Peyer's patch (tissue), 4 donors: ENCODE measurements around the gene RIMS4. TPM values are rescaled to one million over a fixed set of nuclear protein-coding genes. Genes with fewer than 3 reads are reported as not detected.

Experiments used
- DNase-seq, 3 donors: peaks; one replicate each; pipeline ENCODE4 v3.0.0-alpha.2; 2017 to 2019
- H3K27ac ChIP-seq, 4 donors: fragments of 200-600 bp; sonication (generic); one replicate each; pipeline ENCODE4 v1.5.1; 2016 to 2019
- H3K27me3 ChIP-seq, 2 donors: fragments of 200-600 bp; sonication (generic); one replicate each; pipeline ENCODE4 v1.5.1; 2019
- H3K36me3 ChIP-seq, 3 donors: fragments of 200-600 bp; sonication (generic); one replicate each; pipeline ENCODE4 v1.5.1; 2016 to 2019
- H3K4me1 ChIP-seq, 4 donors: fragments of 200-600 bp; sonication (generic); one replicate each; pipeline ENCODE4 v1.5.1; 2016 to 2019
- H3K4me3 ChIP-seq, 4 donors: fragments of 200-600 bp; sonication (generic); 1 replicate in 3 of 4; 2 replicates in 1 of 4; pipeline ENCODE4 v1.5.1; 2016 to 2019; ENCODE audit warnings: mild to moderate bottlenecking in 1 of 4
- H3K9me3 ChIP-seq, 4 donors: fragments of 200-600 bp; sonication (generic); one replicate each; pipeline ENCODE4 v1.5.1; 2016 to 2019; ENCODE audit warnings: mild to moderate bottlenecking in 1 of 4
- POLR2A ChIP-seq, 2 donors: fragments of 450-650 bp; IDR thresholded peaks; one replicate each; pipeline ENCODE4 v1.5.1; 2017; ENCODE audit warnings: antibody characterized with exemption in 2 of 2, mild to moderate bottlenecking in 2 of 2, moderate library complexity in 2 of 2
- total RNA-seq, 4 donors: library from RNA; depleted of rRNA; stranded (reverse); fragments of >200 nt; gene quantifications; one replicate each; pipeline ENCODE4 v1.1.0, GENCODE V29; 2016
- TF ChIP-seq, protein P1 (sequence below), 6 experiments: fragments of 450-650 bp in 4 of 6; fragments of 200-600 bp in 2 of 6; sonication (generic) in 1 of 6; IDR thresholded peaks; one replicate each; pipeline ENCODE4 v1.5.1; 2017 to 2019; ENCODE audit warnings: antibody characterized with exemption in 6 of 6, mild to moderate bottlenecking in 3 of 6, moderate library complexity in 1 of 6

RIMS4 gene
- total RNA-seq, 4 donors from 2014 or later, result 0.13 to 0.18 TPM; not detected in 2

DNA sequence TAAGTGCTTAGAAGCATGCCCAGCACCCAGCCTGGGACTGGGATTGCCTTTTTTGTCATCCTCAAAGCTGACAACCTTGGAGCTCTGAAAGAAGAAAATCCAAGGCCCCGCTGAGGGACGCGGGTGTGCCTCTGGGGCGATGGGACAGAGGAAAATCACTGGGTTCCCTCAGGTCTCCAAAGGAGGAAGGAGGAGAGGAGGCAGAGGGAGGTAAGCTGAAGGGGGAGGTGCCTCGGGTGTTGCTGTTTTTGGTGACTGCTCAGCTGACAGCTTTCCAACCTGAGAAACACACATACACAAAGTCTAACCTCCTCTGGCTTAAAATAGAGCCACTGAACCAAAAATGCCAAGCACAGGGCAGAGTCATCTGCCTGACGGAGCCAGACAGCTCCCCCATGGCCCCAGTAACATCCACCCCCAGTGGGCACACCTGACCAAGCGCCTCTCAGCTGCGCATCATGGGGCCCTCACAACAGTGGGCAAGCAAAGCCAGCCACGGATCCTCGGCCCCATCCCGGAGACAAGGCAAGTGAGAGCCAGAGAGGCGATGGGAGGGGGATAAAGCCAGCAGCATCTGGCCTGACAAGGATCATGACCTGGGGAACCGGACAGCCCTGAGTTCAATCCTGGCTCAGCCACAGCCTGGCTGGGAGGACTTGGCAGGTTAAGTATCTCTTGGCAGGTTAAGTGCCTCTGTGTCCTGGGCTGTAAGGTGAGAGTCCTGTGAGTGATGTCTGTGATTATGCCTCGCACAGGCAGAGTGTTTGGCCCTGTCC lies 67.9 kb downstream of the RIMS4 start:
- no peak for DNase-seq
- Histone ChIP-seq H3K9me3 (no peaks in the 10 kb centered on the region), H3K4me1 (peaks cover 0 to 15% (median 4%) of the 10 kb centered on the region in 4 donors), H3K4me3 (no peak overlapping the region), H3K36me3 (no peaks in the 10 kb centered on the region), H3K27me3 (no peaks in the 10 kb centered on the region), H3K27ac (no peak overlapping the region)
- no peak for TF ChIP-seq POLR2A (IDR thresholded peaks at IDR 0.05)
- TF ChIP-seq, protein P1, sequence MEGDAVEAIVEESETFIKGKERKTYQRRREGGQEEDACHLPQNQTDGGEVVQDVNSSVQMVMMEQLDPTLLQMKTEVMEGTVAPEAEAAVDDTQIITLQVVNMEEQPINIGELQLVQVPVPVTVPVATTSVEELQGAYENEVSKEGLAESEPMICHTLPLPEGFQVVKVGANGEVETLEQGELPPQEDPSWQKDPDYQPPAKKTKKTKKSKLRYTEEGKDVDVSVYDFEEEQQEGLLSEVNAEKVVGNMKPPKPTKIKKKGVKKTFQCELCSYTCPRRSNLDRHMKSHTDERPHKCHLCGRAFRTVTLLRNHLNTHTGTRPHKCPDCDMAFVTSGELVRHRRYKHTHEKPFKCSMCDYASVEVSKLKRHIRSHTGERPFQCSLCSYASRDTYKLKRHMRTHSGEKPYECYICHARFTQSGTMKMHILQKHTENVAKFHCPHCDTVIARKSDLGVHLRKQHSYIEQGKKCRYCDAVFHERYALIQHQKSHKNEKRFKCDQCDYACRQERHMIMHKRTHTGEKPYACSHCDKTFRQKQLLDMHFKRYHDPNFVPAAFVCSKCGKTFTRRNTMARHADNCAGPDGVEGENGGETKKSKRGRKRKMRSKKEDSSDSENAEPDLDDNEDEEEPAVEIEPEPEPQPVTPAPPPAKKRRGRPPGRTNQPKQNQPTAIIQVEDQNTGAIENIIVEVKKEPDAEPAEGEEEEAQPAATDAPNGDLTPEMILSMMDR (IDR thresholded peaks at IDR 0.05), result no peak

DNA sequence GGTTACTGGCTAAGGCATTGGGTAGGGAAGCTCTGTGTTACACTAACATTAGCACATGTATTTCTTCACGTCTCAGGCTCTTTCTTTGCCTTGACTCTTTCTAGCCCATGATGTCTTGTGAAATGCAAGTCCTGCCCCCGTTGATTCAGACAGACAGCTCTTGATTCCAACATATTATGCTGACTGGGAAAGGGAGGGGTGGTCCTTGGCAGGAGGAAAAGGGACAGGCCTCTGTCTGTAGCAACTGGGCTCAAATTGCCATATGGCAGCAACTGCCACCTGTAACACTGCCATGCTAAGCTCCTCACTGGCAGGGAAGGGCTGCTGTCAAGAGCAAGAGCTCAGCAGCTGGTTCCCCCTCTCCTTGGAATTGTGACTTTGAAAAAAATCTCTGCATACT lies 70.4 kb downstream of the RIMS4 start:
- no peaks in the 10 kb centered on the region for H3K27me3 ChIP-seq
- no peak for TF ChIP-seq POLR2A (IDR thresholded peaks at IDR 0.05)
- H3K36me3 ChIP-seq, result no peaks in the 10 kb centered on the region
- H3K9me3 ChIP-seq, result no peaks in the 10 kb centered on the region
- no peaks in the 10 kb centered on the region for H3K4me1 ChIP-seq
- no peak overlapping the region for H3K4me3 ChIP-seq
- H3K27ac ChIP-seq, result no peak overlapping the region
- no peak for DNase-seq

DNA sequence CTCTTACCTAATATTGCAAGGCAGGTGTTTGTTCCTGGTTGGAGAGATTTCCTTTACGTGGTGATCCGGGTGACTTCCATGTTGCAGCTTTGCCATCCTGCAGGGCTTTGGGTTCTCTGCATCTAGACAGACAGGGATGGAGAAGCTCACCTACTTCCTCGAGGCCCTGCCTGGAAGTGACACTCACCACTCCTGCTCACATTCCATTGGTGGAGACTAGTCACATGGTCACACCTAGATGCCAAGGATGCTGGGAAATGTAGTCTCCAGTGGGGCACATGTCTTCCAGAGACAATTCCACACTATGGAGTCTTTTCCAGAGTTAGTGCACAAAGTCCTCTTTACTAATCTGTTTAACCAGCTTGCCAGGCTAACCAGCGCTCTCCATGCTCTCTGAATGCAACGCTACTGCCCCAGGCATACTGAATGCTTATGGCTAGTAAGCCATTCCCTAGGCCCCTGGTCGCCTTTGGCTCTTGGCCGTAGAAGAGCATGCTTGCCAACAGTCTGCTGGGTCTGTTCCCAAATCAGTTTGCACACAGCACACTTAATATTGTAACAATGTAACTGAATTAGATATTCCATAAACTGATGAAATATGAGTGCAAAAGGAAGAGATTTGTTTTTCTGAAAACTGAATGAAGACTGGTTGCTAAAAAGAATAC lies 71.4 kb downstream of the RIMS4 start:
- Histone ChIP-seq H3K4me3 (no peak overlapping the region), H3K27me3 (no peaks in the 10 kb centered on the region), H3K27ac (no peak overlapping the region), H3K4me1 (no peaks in the 10 kb centered on the region), H3K36me3 (no peaks in the 10 kb centered on the region), H3K9me3 (no peaks in the 10 kb centered on the region)
- peak in 2 of 3 donors; percentile 54 to 70 for DNase-seq
- TF ChIP-seq, protein P1 (IDR thresholded peaks at IDR 0.05), result no peak
- no peak for TF ChIP-seq POLR2A (IDR thresholded peaks at IDR 0.05)

DNA sequence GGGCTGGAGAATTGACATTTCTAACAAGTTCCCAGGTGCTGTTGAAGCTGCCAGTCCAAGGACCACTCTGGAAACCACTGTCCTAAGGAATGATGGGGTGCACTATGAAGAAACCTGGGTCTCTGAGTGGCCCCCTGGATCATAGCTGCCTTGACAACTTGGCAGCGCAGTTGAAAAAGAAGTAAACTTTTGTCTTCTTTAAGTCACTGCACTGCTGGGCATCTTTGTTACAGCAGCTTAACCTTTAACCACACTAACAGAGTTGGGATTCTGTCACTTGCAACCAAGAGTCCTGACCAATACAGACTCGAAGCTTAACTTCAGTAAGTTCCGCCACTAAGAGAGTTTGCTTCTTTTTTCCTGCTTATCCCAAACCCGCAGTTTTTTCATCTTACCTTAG lies 73.2 kb downstream of the RIMS4 start:
- TF ChIP-seq POLR2A (IDR thresholded peaks at IDR 0.05), result no peak
- TF ChIP-seq, protein P1 (IDR thresholded peaks at IDR 0.05), result no peak
- Histone ChIP-seq H3K4me1 (no peaks in the 10 kb centered on the region), H3K9me3 (no peaks in the 10 kb centered on the region), H3K27ac (no peak overlapping the region), H3K27me3 (no peaks in the 10 kb centered on the region), H3K36me3 (no peaks in the 10 kb centered on the region), H3K4me3 (no peak overlapping the region)
- no peak for DNase-seq

DNA sequence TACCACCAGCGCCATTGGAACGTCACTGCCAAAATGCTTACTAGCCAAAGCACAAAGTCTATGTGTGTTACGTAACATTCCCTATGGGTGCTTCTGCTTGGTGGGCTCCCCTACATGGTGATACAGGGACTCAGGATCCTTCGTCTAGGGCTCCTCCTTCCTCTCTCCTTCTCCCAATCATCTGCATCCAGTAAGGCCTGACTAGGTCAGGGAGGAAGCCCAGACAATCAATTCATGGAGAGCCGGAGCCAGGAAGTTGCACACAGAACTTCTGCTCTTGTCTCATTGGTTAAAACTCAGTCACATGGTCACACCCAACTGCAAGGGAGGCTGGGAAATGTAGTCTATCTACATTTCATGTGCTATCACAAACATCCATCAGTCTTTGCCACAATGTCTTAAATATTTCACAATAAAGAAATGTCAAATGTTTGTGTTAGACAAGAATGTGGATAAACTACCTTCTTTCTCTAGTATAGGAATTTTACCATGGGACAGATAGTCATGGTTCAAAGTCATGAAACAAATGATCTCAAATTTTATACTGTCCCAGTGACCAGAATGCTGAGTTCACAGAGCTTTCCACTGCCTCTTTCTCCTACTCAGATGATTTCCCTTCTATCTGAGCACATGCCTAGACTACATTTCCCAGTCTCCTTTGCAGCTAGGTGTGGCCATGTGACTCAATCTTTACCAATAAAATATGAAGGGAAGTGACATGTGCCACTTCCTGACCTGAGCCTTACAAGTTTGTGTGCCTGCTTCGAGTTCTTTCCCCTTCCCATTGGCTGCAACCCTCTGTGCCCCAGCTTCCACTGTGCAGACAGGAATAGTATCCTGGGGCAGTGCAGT lies 74.0 kb downstream of the RIMS4 start:
- Histone ChIP-seq H3K9me3 (no peaks in the 10 kb centered on the region), H3K27ac (peak overlapping the region in 1 of 4 donors; percentile 33), H3K4me3 (peak overlapping the region in 1 of 4 donors; percentile 4), H3K4me1 (no peaks in the 10 kb centered on the region), H3K27me3 (no peaks in the 10 kb centered on the region), H3K36me3 (no peaks in the 10 kb centered on the region)
- TF ChIP-seq, protein P1 (IDR thresholded peaks at IDR 0.05), result no peak
- no peak for TF ChIP-seq POLR2A (IDR thresholded peaks at IDR 0.05)
- peak in 2 of 3 donors; percentile 26 to 74 for DNase-seq
